ENCODE results near the gene SRC. TPM values are rescaled to one million over a fixed set of nuclear protein-coding genes. Genes with fewer than 3 reads are reported as not detected.

SRC gene
- total RNA-seq, 1 donor from 2014 or later = 49.7 TPM

GRCh38 chr20:37329481-37330165 is 16.3 kb upstream of the SRC start:
- DNase-seq (ENCODE audit: low read depth) = no peak
- H3K4me3 ChIP-seq (ENCODE audit: low read depth, low read length) = no peak overlapping the region
- TF ChIP-seq CTCF (IDR thresholded peaks at IDR 0.05; ENCODE audit: insufficient read depth, low read length, poor library complexity, severe bottlenecking) = no peak

GRCh38 chr20:37330316-37330715 is 15.6 kb upstream of the SRC start:
- Histone ChIP-seq H3K4me3 (ENCODE audit: low read depth, low read length) (no peak overlapping the region), H3K36me3 (ENCODE audit: control insufficient read depth, insufficient read depth, low read length) (no peaks in the 10 kb centered on the region), H3K27me3 (ENCODE audit: control insufficient read depth, insufficient read depth, low read length) (no peaks in the 10 kb centered on the region)
- TF ChIP-seq CTCF (IDR thresholded peaks at IDR 0.05; ENCODE audit: insufficient read depth, low read length, poor library complexity, severe bottlenecking) = no peak
- no peak for DNase-seq (ENCODE audit: low read depth)

More at GRCh38 chr20:37329481-37330165, 16.3 kb upstream of the SRC start:
- Histone ChIP-seq H3K27me3 (ENCODE audit: control insufficient read depth, insufficient read depth, low read length) (no peaks in the 10 kb centered on the region), H3K36me3 (ENCODE audit: control insufficient read depth, insufficient read depth, low read length) (no peaks in the 10 kb centered on the region)

GRCh38 chr20:37331060-37331857 is 14.7 kb upstream of the SRC start:
- Histone ChIP-seq H3K36me3 (ENCODE audit: control insufficient read depth, insufficient read depth, low read length) (no peaks in the 10 kb centered on the region), H3K4me3 (ENCODE audit: low read depth, low read length) (no peak overlapping the region), H3K27me3 (ENCODE audit: control insufficient read depth, insufficient read depth, low read length) (no peaks in the 10 kb centered on the region)
- no peak for TF ChIP-seq CTCF (IDR thresholded peaks at IDR 0.05; ENCODE audit: insufficient read depth, low read length, poor library complexity, severe bottlenecking)
- no peak for DNase-seq (ENCODE audit: low read depth)

GRCh38 chr20:37333130-37333847 is 12.7 kb upstream of the SRC start:
- no peak for DNase-seq (ENCODE audit: low read depth)
- Histone ChIP-seq H3K27me3 (ENCODE audit: control insufficient read depth, insufficient read depth, low read length) (no peaks in the 10 kb centered on the region), H3K4me3 (ENCODE audit: low read depth, low read length) (no peak overlapping the region), H3K36me3 (ENCODE audit: control insufficient read depth, insufficient read depth, low read length) (no peaks in the 10 kb centered on the region)
- TF ChIP-seq CTCF (IDR thresholded peaks at IDR 0.05; ENCODE audit: insufficient read depth, low read length, poor library complexity, severe bottlenecking) = no peak

- H3K27me3 ChIP-seq (ENCODE audit: control insufficient read depth, insufficient read depth, low read length) = no peaks in the 10 kb centered on the region
- no peak for TF ChIP-seq CTCF (IDR thresholded peaks at IDR 0.05; ENCODE audit: insufficient read depth, low read length, poor library complexity, severe bottlenecking)
- no peak overlapping the region for H3K4me3 ChIP-seq (ENCODE audit: low read depth, low read length)
- no peaks in the 10 kb centered on the region for H3K36me3 ChIP-seq (ENCODE audit: control insufficient read depth, insufficient read depth, low read length)
- no peak for DNase-seq (ENCODE audit: low read depth)
Observed at GRCh38 chr20:37333848-37334318, 12.1 kb upstream of the SRC start.

All from kidney epithelial cell (primary cell).